Esophagus muscularis mucosa (tissue), 3 donors: Measurements from ENCODE around the gene UVRAG.

ENCODE experiments used
- POLR2A ChIP-seq: fragments of 450-650 bp; IDR thresholded peaks from one replicate; pipeline ENCODE4 v1.6.1; 2017; ENCODE audit warnings: antibody characterized with exemption, moderate library complexity, mild to moderate bottlenecking, low read depth
- POLR2AphosphoS5 ChIP-seq, 2 donors: sonication (generic); formaldehyde crosslinking; IDR thresholded peaks; one replicate each; pipeline ENCODE4 v1.6.1; 2017; ENCODE audit warnings: antibody characterized with exemption in 2 of 2
- TF ChIP-seq, protein P1 (sequence below), 3 experiments: fragments of 200-600 bp in 2 of 3; fragments of 450-650 bp in 1 of 3; sonication (generic) in 2 of 3; IDR thresholded peaks; one replicate each; pipeline ENCODE4 v1.5.1; 2017 to 2019; ENCODE audit warnings: antibody characterized with exemption in 3 of 3, mild to moderate bottlenecking in 2 of 3, moderate library complexity in 1 of 3

DNA sequence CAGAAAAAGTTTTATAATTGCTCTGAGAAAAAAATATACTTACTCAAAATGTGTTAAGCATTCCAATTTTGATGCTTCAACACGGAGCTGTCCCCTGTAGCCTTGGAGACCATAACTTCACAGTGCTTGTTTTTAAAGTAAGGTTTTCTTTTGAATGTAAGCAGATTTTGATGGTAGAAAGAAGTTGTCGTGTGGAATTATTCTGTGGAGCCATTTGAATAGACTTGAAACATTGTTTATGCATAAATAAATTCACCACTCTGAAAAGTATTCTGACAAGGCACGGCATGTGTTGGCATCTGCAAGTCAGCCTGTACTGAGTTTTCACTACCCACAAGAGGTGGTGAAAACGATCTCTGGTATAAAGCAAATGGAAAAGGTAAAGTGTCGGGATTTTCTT, 115.5 kb downstream of the UVRAG start:
- TF ChIP-seq POLR2AphosphoS5 (IDR thresholded peaks at IDR 0.05) (no peak), POLR2A (no peak)
- TF ChIP-seq, protein P1, sequence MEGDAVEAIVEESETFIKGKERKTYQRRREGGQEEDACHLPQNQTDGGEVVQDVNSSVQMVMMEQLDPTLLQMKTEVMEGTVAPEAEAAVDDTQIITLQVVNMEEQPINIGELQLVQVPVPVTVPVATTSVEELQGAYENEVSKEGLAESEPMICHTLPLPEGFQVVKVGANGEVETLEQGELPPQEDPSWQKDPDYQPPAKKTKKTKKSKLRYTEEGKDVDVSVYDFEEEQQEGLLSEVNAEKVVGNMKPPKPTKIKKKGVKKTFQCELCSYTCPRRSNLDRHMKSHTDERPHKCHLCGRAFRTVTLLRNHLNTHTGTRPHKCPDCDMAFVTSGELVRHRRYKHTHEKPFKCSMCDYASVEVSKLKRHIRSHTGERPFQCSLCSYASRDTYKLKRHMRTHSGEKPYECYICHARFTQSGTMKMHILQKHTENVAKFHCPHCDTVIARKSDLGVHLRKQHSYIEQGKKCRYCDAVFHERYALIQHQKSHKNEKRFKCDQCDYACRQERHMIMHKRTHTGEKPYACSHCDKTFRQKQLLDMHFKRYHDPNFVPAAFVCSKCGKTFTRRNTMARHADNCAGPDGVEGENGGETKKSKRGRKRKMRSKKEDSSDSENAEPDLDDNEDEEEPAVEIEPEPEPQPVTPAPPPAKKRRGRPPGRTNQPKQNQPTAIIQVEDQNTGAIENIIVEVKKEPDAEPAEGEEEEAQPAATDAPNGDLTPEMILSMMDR (IDR thresholded peaks at IDR 0.05) = no peak
